HG02981 (cell line): ENCODE results near the gene GSTA5.
"Not testable (repeated sequence)": the region's sequence is repeated elsewhere in the genome, so short reads cannot be mapped to it uniquely, and the experiment has no call there.

Source experiments
- ATAC-seq: cut with Tn5 transposase; IDR thresholded peaks from one replicate; pipeline ENCODE4 v1.9.1; 2021; ENCODE audit warnings: mild to moderate bottlenecking, moderate library complexity; ENCODE audit not compliant: unreplicated experiment

The GSTA5 gene

GRCh38 chr6:52794366-52794765 is 46.2 kb downstream of the GSTA5 start:
- ATAC-seq = not testable (repeated sequence)

DNA sequence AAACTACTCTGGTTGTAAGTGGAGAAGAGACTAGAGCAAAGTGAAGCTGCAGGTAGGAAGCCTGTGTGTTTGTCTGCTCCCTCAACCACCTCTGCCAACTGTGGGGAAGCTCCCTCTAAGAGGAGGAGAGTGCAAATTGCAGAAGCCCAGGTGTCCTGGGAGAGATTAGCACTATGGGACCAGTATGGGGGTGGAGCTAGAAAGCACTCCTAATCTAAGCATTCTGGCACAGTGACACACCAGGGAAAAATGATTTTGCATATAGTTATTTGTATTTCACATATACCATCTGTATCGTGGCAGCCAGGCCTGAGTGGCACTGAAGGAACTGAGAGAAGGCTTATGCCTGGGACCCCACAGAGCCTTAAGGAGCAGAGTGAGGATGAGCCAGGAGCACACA is 49.8 kb downstream of the GSTA5 start:
- no peak for ATAC-seq

- ATAC-seq = not testable (repeated sequence)
These were observed 51.0 kb downstream of the GSTA5 start for GRCh38 chr6:52789658-52790057.

GRCh38 chr6:52788478-52788877 is 52.1 kb downstream of the GSTA5 start:
- no peak for ATAC-seq

DNA sequence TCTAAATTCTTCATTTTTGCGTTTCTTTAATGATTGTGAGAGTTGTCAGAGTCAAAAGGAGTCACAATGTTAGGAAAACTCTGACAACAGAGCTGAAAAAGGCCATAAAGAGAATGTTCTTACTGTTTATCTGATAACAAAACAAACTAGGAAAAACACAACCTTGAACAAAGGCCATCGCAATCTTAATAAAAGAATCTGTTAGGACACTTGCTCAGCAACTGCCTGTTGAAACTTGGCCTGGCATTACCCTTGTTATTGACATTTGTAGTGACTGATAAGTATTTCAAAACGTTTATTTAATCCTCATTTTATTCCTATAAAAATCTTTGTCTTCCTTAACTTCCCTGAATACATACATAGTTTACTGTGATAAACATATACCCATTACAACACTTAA is 52.7 kb downstream of the GSTA5 start:
- ATAC-seq = no peak

- ATAC-seq = no peak
These were observed 54.2 kb downstream of the GSTA5 start for GRCh38 chr6:52786249-52786956.

- not testable (repeated sequence) for ATAC-seq
These were observed 57.8 kb downstream of the GSTA5 start for GRCh38 chr6:52782696-52783274.

GRCh38 chr6:52782209-52782608 is 58.4 kb downstream of the GSTA5 start:
- not testable (repeated sequence) for ATAC-seq
